Fibroblast of villous mesenchyme (primary cell): ENCODE results near the gene SLC9C1. TPM values are rescaled to one million over a fixed set of nuclear protein-coding genes. Genes with fewer than 3 reads are reported as not detected.

Experiments
- DNase-seq: peaks from one replicate; pipeline ENCODE4 v3.0.0-alpha.2; 2010; ENCODE audit warnings: low read depth
- H3K4me3 ChIP-seq: 2 replicates; pipeline ENCODE4 v1.5.1; 2011; ENCODE audit warnings: low read depth, mild to moderate bottlenecking, low read length
- CTCF ChIP-seq: IDR thresholded peaks from 2 replicates; pipeline ENCODE4 v1.5.1; 2012; ENCODE audit warnings: low read depth, mild to moderate bottlenecking, low read length; ENCODE audit not compliant: insufficient read depth
- total RNA-seq: library from RNA; depleted of rRNA; stranded (reverse); fragments of >200 nt; gene quantifications from 2 replicates; pipeline ENCODE4 v1.2.3, GENCODE V29; 2012

The SLC9C1 gene
- total RNA-seq, 1 donor: not detected

- no peak overlapping the region for H3K4me3 ChIP-seq
- DNase-seq: no peak
- TF ChIP-seq CTCF: no peak
These were observed 4.8 kb upstream of the SLC9C1 start for GRCh38 chr3:112298781-112299180.

- no peak for TF ChIP-seq CTCF
- H3K4me3 ChIP-seq: no peak overlapping the region
- peak; percentile 17 for DNase-seq
These were observed 3.7 kb upstream of the SLC9C1 start for GRCh38 chr3:112297714-112298113.

GRCh38 chr3:112289011-112289410, 5.0 kb downstream of the SLC9C1 start:
- H3K4me3 ChIP-seq: no peak overlapping the region
- TF ChIP-seq CTCF: no peak
- DNase-seq: peak; percentile 5

- no peak for TF ChIP-seq CTCF
- H3K4me3 ChIP-seq: no peak overlapping the region
- no peak for DNase-seq
These were observed 13.8 kb downstream of the SLC9C1 start for GRCh38 chr3:112280266-112280665.

- no peak overlapping the region for H3K4me3 ChIP-seq
- TF ChIP-seq CTCF: no peak
- no peak for DNase-seq
These were observed 20.5 kb downstream of the SLC9C1 start for GRCh38 chr3:112273536-112273935.

- DNase-seq: no peak
- H3K4me3 ChIP-seq: no peak overlapping the region
- no peak for TF ChIP-seq CTCF
These were observed 32.3 kb downstream of the SLC9C1 start for GRCh38 chr3:112261742-112262141.

- H3K4me3 ChIP-seq: no peak overlapping the region
- TF ChIP-seq CTCF: no peak
- DNase-seq: no peak
These were observed 33.5 kb downstream of the SLC9C1 start for GRCh38 chr3:112260563-112260962.
